Stimulated activated CD4-positive, alpha-beta T cell treated with anti-CD3 and anti-CD28 coated beads, Interleukin-2, amount 100 ng/mL, for 48 hours (primary cell): Measurements from ENCODE around the gene TPK1.
A peak's percentile ranks its signal among the peaks of the same experiment; 100 is the strongest.
"Not testable (repeated sequence)": the region's sequence is repeated elsewhere in the genome, so short reads cannot be mapped to it uniquely, and the experiment has no call there.

Source experiments
- DNase-seq, 2 donors: peaks; one replicate each; pipeline ENCODE4 v3.0.0-alpha.2; 2020

Gene TPK1

DNA sequence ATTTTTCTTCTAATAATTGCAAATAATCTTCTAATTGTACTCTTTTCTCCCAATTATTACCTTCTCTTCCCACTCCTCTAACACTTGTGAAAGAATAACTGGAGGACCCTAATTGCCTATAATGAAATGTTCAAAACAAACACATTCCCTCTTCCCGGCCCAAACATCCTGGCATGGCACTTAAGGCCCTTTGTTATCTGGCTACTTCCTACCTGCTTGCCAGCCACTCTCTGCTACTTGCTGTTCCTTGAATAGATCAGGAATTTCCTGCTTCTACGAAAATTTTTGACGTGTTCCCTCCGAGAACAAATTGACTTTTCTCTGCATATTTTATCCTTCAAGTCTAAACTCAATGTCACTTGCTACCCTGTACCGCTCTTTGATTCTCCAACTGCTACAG is 376.2 kb downstream of the TPK1 start:
- DNase-seq: no peak

DNA sequence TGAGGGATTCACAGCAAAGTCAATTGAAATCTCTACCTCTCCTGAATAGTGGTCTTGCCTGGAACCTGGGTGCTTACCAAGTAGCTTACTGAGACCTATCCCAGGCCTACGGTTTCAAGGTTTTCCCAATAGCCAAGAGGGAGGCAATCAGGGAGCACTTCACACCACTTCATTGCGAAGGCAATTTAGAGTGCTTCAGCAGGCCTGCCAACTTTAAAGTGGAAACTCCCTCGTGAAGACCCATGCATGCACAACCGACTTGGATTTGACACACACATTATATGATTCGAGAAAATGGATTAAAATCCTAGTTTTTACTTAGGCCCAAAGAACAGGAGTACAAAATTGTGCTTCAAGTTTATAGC is 380.8 kb downstream of the TPK1 start:
- DNase-seq: no peak

DNA sequence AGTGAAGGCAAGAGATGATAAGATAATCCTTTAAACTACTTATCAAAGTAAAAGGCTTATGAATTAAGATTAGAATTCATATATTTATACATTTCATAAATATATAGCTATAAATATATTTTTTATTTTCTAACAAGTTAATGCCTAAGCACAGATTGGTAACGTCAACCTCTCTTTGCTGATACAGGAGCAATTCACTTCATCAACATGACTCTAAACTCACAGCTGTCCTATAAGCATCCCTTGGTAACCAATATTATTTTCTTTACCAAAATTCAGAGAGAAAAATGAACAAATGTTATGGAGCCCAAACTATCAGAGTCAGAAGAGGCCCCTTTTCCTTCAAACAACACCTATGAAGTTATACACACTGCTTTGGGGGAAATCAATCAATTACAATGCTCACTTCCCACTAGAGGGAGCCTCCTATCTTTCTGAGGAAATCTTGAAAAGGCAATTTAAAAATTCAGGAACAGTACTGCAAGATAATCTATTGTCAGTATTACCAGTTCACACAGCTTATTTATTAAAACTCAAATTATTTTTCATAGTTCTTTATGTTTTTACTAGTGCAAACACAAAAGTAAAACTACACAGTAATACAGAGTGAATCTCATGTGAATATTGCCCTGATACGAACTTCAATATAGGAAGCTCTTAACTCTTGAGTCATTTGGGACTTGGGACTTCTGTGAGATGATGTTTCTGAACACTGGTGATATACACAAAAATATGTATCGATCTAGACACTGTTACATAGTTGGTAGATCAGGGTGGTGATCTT is 381.4 kb downstream of the TPK1 start:
- DNase-seq: no peak

GRCh38 chr7:144452064-144452463 is 383.8 kb downstream of the TPK1 start:
- no peak for DNase-seq

- DNase-seq: no peak
Observed at GRCh38 chr7:144445590-144445989, 390.3 kb downstream of the TPK1 start.

DNA sequence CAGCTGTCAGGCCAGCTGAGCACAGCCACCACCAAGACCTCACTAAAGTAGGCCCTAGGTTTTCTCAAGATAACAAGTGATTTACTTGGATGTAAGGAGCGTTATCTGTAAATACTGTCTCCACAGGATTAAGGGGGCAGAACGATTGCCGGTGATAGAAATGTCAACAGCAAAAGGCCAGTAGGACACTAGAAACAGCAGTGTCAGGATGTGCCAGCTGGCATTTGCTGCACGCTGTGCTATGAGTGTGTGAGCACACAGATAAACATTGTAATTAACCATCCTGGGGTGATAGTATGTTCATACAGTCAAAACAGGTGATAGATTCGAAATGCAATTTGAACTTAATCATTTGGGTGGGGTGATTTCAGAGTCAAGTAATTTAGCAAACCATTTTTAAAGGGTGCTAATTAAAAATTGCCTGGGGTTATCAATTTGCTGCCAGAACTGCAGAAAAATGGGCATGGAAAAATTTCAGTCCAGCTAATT is 396.1 kb downstream of the TPK1 start:
- DNase-seq: no peak

- no peak for DNase-seq
Observed at GRCh38 chr7:144438759-144439158, 397.1 kb downstream of the TPK1 start.

DNA sequence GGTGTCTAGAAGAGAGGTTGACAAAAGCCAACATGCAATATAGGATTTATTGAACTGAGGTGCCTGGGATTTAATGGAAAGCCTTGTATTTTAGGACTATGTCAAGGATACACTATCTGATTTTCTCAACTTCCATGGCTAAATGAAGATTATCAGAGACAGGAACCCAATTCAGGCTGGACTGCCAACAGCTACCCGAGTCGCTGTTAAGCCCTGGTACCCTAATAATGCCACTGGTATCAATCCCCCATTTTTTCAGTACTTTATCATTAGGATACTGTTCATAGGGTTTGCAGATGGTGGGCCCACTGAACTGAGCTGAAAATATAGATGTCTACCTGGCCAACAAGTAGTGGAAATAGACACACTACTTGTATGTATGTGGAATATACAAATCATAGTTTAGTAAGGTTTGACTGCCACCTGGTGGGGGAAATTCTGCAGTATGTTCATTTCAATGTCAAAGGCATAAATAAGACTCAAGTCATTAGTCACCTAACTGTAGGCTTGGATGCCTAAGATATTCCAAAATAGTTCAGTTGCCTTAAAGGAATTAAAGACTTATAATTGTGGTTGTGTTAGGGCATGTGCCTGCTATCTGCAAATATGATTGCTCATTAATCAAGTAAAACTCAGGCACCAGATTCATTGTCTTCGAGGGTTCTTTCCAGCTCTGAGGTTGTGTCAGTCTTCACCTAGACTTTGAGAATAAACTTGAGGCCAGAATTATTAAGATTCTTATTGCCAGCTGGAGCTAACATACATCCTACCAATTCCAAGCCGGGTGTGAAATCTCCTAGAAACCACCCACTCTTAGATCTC is 398.3 kb downstream of the TPK1 start:
- peak; percentile 46 to 50 for DNase-seq

DNA sequence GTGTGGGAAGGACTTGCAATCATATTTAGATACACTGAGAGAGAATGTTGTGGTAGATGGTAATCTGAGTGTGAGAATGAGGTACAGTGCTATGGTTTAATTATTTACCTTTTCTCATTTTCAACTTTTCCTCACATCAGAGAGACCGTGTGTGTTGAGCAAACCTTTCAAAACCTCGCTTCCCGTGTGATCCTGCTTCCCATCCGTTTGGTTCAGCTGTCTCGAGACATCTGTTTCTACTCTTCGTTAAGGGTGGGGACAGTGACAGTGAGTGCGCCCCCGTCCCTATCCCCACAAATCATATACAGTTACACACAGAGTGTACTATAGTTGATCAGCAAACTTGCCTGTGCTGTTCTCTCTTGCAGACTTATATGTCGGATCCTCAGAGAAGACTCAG is 399.4 kb downstream of the TPK1 start:
- DNase-seq: no peak

GRCh38 chr7:144428431-144428830 is 407.4 kb downstream of the TPK1 start:
- no peak for DNase-seq

DNA sequence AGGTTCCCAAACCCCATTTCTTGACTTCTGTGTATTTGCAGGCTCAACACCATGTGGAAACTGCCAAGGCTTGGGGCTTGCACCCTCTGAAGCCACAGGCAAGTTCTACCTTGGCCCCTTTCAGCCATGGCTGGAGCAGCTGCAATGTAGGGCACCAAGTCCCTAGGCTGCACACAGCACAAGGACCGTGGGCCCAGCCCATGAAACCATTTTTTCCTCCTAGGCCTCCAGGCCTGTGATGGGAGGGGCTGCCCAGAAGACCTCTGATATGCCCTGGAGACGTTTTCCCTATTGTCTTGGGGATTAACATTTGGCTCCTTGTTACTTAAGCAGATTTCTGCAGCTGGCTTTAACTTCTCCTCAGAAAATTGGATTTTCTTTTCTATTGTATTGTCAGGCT is 408.3 kb downstream of the TPK1 start:
- not testable (repeated sequence) for DNase-seq

- DNase-seq: not testable (repeated sequence)
Observed at GRCh38 chr7:144418931-144419330, 416.9 kb downstream of the TPK1 start.

DNA sequence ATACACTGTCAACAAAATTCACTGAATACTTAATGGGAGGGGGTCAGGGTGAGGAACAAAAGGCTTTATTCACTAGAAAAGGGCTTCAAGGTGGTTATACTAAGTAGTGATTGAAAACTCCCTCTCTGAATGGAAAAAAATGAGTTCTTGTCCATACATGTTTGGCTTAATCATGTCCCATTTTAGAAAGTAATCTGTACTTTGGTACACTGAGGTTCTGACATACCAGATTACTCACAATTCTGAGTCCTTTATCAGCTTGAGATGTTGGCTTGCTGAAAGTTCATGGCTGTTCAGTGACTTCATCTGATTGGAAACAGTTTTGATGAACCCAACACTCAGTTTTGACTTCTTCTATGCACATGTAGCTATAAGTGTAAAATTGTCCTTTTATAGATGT is 419.5 kb downstream of the TPK1 start:
- no peak for DNase-seq

DNA sequence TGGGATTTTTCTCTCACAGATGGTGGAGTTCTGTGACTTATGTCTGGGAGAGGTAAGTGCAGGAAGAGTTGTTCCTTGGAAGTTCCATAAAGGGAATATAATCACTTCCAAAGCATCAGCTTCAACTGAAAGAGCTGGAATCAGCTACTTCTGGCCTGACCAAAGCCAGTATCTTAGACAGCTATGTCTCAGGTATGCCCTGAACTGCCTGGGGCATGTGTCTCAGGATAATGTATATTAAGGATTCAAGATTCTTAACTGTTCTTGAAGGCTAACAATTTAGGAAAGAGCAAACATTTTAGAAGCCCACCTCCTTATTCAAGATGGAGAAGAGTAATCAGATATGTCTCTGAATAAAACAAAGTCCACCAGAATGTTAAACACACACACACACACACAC is 420.0 kb downstream of the TPK1 start:
- no peak for DNase-seq

DNA sequence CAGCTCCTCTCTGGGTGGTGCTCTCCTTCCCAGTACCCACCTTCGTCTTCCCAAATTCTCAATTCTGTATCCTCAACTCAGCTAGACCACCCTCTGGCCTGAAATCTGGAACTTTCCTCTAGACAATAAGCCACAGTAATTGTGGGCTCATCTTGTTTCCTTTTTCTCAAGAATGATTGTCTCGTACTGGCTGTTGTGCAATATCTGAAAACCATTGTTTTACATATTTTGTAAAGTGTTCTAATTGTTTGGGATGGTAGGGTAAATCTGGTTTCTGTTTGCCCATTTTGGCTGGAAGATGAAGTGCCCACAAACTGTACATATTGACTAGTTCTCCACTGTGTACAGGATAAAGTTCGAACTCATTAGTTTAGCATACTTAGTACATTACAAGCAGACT is 421.0 kb downstream of the TPK1 start:
- DNase-seq: no peak

DNA sequence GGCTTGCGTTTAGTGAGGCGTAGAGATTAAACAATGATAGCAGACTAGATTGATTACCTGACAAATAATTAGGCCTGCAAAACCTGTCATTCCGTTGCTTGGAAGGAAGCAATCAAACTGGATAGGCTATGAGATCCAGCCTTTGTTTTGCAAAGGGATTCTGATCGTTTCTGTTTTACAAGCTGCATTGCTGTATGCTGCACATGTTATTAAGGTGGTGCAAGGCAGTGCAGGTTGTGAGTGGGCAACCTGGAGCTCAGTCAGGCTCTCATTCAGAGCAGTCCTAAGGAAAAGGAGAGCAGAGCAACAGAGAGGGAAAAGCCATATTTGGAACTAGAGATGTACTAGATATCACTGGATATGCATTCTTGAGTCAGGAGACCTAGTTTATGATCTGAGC is 425.4 kb downstream of the TPK1 start:
- no peak for DNase-seq

DNA sequence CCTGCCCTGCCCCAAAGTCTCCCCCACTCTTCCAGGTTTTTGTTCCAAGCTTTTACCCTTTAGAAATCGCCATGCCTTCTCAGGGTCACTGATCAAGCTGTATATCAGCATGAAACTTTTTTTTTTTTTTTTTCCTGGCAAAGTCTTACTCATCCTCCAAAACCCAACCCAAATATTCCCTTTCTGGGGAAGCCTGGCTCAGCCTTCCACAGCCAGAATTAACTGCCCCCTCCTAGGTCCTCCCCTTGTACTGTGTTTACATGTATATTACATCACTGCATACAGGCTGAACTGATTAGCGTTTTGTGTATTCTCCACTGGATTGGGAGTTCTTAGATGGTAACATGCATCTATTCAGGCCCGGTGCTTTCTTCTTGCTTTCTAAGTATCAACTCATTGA is 427.7 kb downstream of the TPK1 start:
- no peak for DNase-seq

DNA sequence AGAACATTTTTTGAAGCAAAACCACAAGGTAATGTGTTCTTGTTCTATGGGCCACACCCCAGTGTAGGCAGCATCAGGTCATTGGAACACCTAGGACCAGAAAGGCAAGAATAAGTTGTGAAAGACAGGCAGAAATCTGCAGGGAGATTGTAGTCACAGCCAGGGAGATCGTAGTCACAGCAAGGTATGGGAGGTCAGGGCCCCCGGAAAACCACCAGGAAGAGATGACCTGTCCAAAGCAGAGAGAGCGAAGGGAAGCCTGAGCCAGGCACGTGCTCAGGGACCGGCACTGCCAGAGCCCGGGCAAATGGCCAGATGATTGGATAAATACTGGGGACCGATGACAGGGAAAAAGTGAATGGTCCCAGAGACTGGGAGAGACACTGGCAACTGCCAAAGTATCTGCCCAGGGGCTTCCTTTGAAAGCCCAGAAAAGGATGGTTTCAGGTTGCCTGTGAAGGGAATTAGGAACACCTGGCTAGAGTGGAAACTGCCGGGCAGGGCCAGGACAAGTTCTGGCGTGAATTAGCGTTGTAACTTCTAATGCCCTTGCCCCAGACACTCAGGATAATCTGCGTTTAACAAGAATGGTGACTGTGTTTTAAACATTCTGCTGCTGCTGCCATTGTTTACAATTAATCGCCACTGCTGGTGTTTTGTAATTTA is 428.5 kb downstream of the TPK1 start:
- no peak for DNase-seq

GRCh38 chr7:144404946-144405345 is 430.9 kb downstream of the TPK1 start:
- DNase-seq: no peak

- DNase-seq: no peak
Observed at GRCh38 chr7:144403649-144404061, 432.2 kb downstream of the TPK1 start, which contains the start of gene NOBOX. TSS of gene NOBOX (minus strand) at chr7:144403693.

GRCh38 chr7:144403102-144403501 is 432.8 kb downstream of the TPK1 start:
- DNase-seq: no peak
